Ishikawa (cell line): ENCODE results near the gene PCDHB5.

Experiments used
- CEBPB ChIP-seq: IDR thresholded peaks from 2 replicates; pipeline ENCODE4 v1.6.1; 2012
- CREB1 ChIP-seq: IDR thresholded peaks from 2 replicates; pipeline ENCODE4 v1.6.1; 2012; ENCODE audit warnings: low read depth
- EGR1 ChIP-seq: IDR thresholded peaks from 2 replicates; pipeline ENCODE4 v1.6.1; 2012
- EP300 ChIP-seq: IDR thresholded peaks from 2 replicates; pipeline ENCODE4 v1.6.1; 2012; ENCODE audit warnings: borderline replicate concordance
- FOXM1 ChIP-seq: IDR thresholded peaks from 2 replicates; pipeline ENCODE4 v1.6.1; 2012; ENCODE audit warnings: low read depth, borderline replicate concordance
- MAX ChIP-seq: IDR thresholded peaks from 2 replicates; pipeline ENCODE4 v1.6.1; 2012
- NFIC ChIP-seq: IDR thresholded peaks from 2 replicates; pipeline ENCODE4 v1.6.1; 2012
- RAD21 ChIP-seq: IDR thresholded peaks from 2 replicates; pipeline ENCODE4 v1.6.1; 2012; ENCODE audit warnings: low read depth
- REST ChIP-seq: IDR thresholded peaks from 2 replicates; pipeline ENCODE4 v1.6.1; 2012; ENCODE audit warnings: low read depth, mild to moderate bottlenecking
- TAF1 ChIP-seq: IDR thresholded peaks from 2 replicates; pipeline ENCODE4 v1.6.1; 2012; ENCODE audit warnings: low read depth, mild to moderate bottlenecking
- TCF12 ChIP-seq: IDR thresholded peaks from 2 replicates; pipeline ENCODE4 v1.6.1; 2012; ENCODE audit warnings: low read depth
- TEAD4 ChIP-seq: IDR thresholded peaks from 2 replicates; pipeline ENCODE4 v1.6.1; 2012
- USF1 ChIP-seq: IDR thresholded peaks from 2 replicates; pipeline ENCODE4 v1.6.1; 2012
- YY1 ChIP-seq: IDR thresholded peaks from 2 replicates; pipeline ENCODE4 v1.6.1; 2012; ENCODE audit warnings: low read depth
- ZBTB7A ChIP-seq: IDR thresholded peaks from 2 replicates; pipeline ENCODE4 v1.6.1; 2012; ENCODE audit warnings: low read depth

Gene PCDHB5

GRCh38 chr5:141135718-141136266 lies 786 bp downstream of the PCDHB5 start:
- TF ChIP-seq FOXM1 (no peak), ZBTB7A (no peak), USF1 (no peak), EP300 (no peak), RAD21 (no peak), YY1 (no peak), CREB1 (no peak), CEBPB (no peak), TAF1 (no peak), NFIC (no peak), TEAD4 (no peak), MAX (no peak), REST (no peak), TCF12 (no peak), EGR1 (no peak)

- TF ChIP-seq ZBTB7A (no peak), RAD21 (peak; percentile 17; the same call in 1 of the 2 replicates)
These were observed 14.8 kb downstream of the PCDHB5 start, which contains the start of gene PCDHB6 for GRCh38 chr5:141149812-141150211. Gene PCDHB6 (plus strand): TSS chr5:141150057. CDS start chr5:141150258, 201 bp downstream.

- TF ChIP-seq TEAD4 (no peak), RAD21 (no peak), REST (no peak), EP300 (no peak)
These were observed 15.4 kb downstream of the PCDHB5 start for GRCh38 chr5:141150224-141150992.

- TF ChIP-seq TEAD4, result no peak
- no peak for TF ChIP-seq EGR1
- TF ChIP-seq FOXM1, result no peak
- no peak for TF ChIP-seq NFIC
- TF ChIP-seq ZBTB7A, result no peak
These were observed 16.0 kb downstream of the PCDHB5 start for GRCh38 chr5:141150993-141151325.

GRCh38 chr5:141155540-141156374 lies 20.8 kb downstream of the PCDHB5 start:
- TF ChIP-seq TAF1 (no peak), TCF12 (no peak), REST (no peak), CREB1 (no peak), USF1 (no peak), TEAD4 (no peak), FOXM1 (no peak)
